ENCODE results near the gene SLC38A11. TPM values are rescaled to one million over a fixed set of nuclear protein-coding genes. Genes with fewer than 3 reads are reported as not detected.
A peak's percentile ranks its signal among the peaks of the same experiment; 100 is the strongest.
"Not testable (repeated sequence)": the region's sequence is repeated elsewhere in the genome, so short reads cannot be mapped to it uniquely, and the experiment has no call there.

The SLC38A11 gene
- total RNA-seq, 1 donor: not detected

- H3K4me2 ChIP-seq (ENCODE audit: insufficient read depth, low read length): peak overlapping the region; percentile 23
- H3K27me3 ChIP-seq (ENCODE audit: insufficient read depth, low read length): no peaks in the 10 kb centered on the region
- no peaks in the 10 kb centered on the region for H3K9me3 ChIP-seq (ENCODE audit: low read depth, low read length)
- H3K4me1 ChIP-seq (ENCODE audit: insufficient read depth, low read length): peaks cover 24% of the 10 kb centered on the region
- no peaks in the 10 kb centered on the region for H3K79me2 ChIP-seq (ENCODE audit: insufficient read depth, low read length)
- no peaks in the 10 kb centered on the region for H3K36me3 ChIP-seq (ENCODE audit: insufficient read depth, low read length)
- DNase-seq (ENCODE audit: insufficient read length, low spot score, missing footprints): no peak
- H4K20me1 ChIP-seq (ENCODE audit: insufficient read depth, low read length): no peaks in the 10 kb centered on the region
- no peak overlapping the region for H3K4me3 ChIP-seq (ENCODE audit: insufficient read depth, low read length)
- TF ChIP-seq CTCF (IDR thresholded peaks at IDR 0.05; ENCODE audit: extremely low read depth, low read depth, low read length): no peak
- no peak overlapping the region for H2AFZ ChIP-seq (ENCODE audit: low read length)
- no peak overlapping the region for H3K27ac ChIP-seq (ENCODE audit: low read depth, low read length)
Measured at GRCh38 chr2:164984428-164984827, 29.1 kb upstream of the SLC38A11 start.

GRCh38 chr2:164981217-164981990, 26.1 kb upstream of the SLC38A11 start:
- no peak for TF ChIP-seq CTCF (IDR thresholded peaks at IDR 0.05; ENCODE audit: extremely low read depth, low read depth, low read length)
- no peaks in the 10 kb centered on the region for H3K79me2 ChIP-seq (ENCODE audit: insufficient read depth, low read length)
- H3K36me3 ChIP-seq (ENCODE audit: insufficient read depth, low read length): no peaks in the 10 kb centered on the region
- DNase-seq (ENCODE audit: insufficient read length, low spot score, missing footprints): no peak
- H3K4me2 ChIP-seq (ENCODE audit: insufficient read depth, low read length): peak overlapping the region; percentile 13
- no peaks in the 10 kb centered on the region for H3K27me3 ChIP-seq (ENCODE audit: insufficient read depth, low read length)
- peak overlapping the region; percentile 53 for H2AFZ ChIP-seq (ENCODE audit: low read length)
- no peaks in the 10 kb centered on the region for H4K20me1 ChIP-seq (ENCODE audit: insufficient read depth, low read length)
- peak overlapping the region; percentile 11 for H3K27ac ChIP-seq (ENCODE audit: low read depth, low read length)
- no peaks in the 10 kb centered on the region for H3K9me3 ChIP-seq (ENCODE audit: low read depth, low read length)
- H3K4me3 ChIP-seq (ENCODE audit: insufficient read depth, low read length): no peak overlapping the region
- peaks cover 24% of the 10 kb centered on the region for H3K4me1 ChIP-seq (ENCODE audit: insufficient read depth, low read length)

GRCh38 chr2:164980688-164981087, 25.4 kb upstream of the SLC38A11 start:
- not testable (repeated sequence) for H3K27me3 ChIP-seq (ENCODE audit: insufficient read depth, low read length); H3K79me2 ChIP-seq (ENCODE audit: insufficient read depth, low read length); H3K4me3 ChIP-seq (ENCODE audit: insufficient read depth, low read length); DNase-seq (ENCODE audit: insufficient read length, low spot score, missing footprints); H2AFZ ChIP-seq (ENCODE audit: low read length); H4K20me1 ChIP-seq (ENCODE audit: insufficient read depth, low read length); H3K36me3 ChIP-seq (ENCODE audit: insufficient read depth, low read length); H3K9me3 ChIP-seq (ENCODE audit: low read depth, low read length)
- peaks cover 24% of the 10 kb centered on the region for H3K4me1 ChIP-seq (ENCODE audit: insufficient read depth, low read length)
- H3K27ac ChIP-seq (ENCODE audit: low read depth, low read length): peak overlapping the region; percentile 11
- peak overlapping the region; percentile 2 for H3K4me2 ChIP-seq (ENCODE audit: insufficient read depth, low read length)

GRCh38 chr2:164979113-164979512, 23.8 kb upstream of the SLC38A11 start:
- H3K36me3 ChIP-seq (ENCODE audit: insufficient read depth, low read length): no peaks in the 10 kb centered on the region
- no peaks in the 10 kb centered on the region for H3K27me3 ChIP-seq (ENCODE audit: insufficient read depth, low read length)
- H3K4me3 ChIP-seq (ENCODE audit: insufficient read depth, low read length): no peak overlapping the region
- no peak overlapping the region for H2AFZ ChIP-seq (ENCODE audit: low read length)
- H3K79me2 ChIP-seq (ENCODE audit: insufficient read depth, low read length): no peaks in the 10 kb centered on the region
- no peaks in the 10 kb centered on the region for H3K9me3 ChIP-seq (ENCODE audit: low read depth, low read length)
- TF ChIP-seq CTCF (IDR thresholded peaks at IDR 0.05; ENCODE audit: extremely low read depth, low read depth, low read length): no peak
- H3K4me1 ChIP-seq (ENCODE audit: insufficient read depth, low read length): peaks cover 19% of the 10 kb centered on the region
- H4K20me1 ChIP-seq (ENCODE audit: insufficient read depth, low read length): no peaks in the 10 kb centered on the region
- DNase-seq (ENCODE audit: insufficient read length, low spot score, missing footprints): no peak
- no peak overlapping the region for H3K27ac ChIP-seq (ENCODE audit: low read depth, low read length)
- no peak overlapping the region for H3K4me2 ChIP-seq (ENCODE audit: insufficient read depth, low read length)

GRCh38 chr2:164976875-164977470, 21.6 kb upstream of the SLC38A11 start:
- not testable (repeated sequence) for H3K4me2 ChIP-seq (ENCODE audit: insufficient read depth, low read length); DNase-seq (ENCODE audit: insufficient read length, low spot score, missing footprints); H3K36me3 ChIP-seq (ENCODE audit: insufficient read depth, low read length); H3K4me3 ChIP-seq (ENCODE audit: insufficient read depth, low read length); H3K27ac ChIP-seq (ENCODE audit: low read depth, low read length); H4K20me1 ChIP-seq (ENCODE audit: insufficient read depth, low read length); H3K9me3 ChIP-seq (ENCODE audit: low read depth, low read length); H3K27me3 ChIP-seq (ENCODE audit: insufficient read depth, low read length); H2AFZ ChIP-seq (ENCODE audit: low read length); H3K79me2 ChIP-seq (ENCODE audit: insufficient read depth, low read length)
- peaks cover 15% of the 10 kb centered on the region for H3K4me1 ChIP-seq (ENCODE audit: insufficient read depth, low read length)

All from osteoblast (primary cell).